ENCODE measurements around the gene ALMS1. TPM values are rescaled to one million over a fixed set of nuclear protein-coding genes. Genes with fewer than 3 reads are reported as not detected.
"Not testable (repeated sequence)": the region's sequence is repeated elsewhere in the genome, so short reads cannot be mapped to it uniquely, and the experiment has no call there.

The ALMS1 gene
- total RNA-seq, 1 donor from 2014 or later = 28.2 TPM

GRCh38 chr2:73647690-73648089 is 262.1 kb downstream of the ALMS1 start:
- DNase-seq (ENCODE audit: low spot score); ATAC-seq; intact Hi-C loops (cut with DNase I): not testable (repeated sequence)

DNA sequence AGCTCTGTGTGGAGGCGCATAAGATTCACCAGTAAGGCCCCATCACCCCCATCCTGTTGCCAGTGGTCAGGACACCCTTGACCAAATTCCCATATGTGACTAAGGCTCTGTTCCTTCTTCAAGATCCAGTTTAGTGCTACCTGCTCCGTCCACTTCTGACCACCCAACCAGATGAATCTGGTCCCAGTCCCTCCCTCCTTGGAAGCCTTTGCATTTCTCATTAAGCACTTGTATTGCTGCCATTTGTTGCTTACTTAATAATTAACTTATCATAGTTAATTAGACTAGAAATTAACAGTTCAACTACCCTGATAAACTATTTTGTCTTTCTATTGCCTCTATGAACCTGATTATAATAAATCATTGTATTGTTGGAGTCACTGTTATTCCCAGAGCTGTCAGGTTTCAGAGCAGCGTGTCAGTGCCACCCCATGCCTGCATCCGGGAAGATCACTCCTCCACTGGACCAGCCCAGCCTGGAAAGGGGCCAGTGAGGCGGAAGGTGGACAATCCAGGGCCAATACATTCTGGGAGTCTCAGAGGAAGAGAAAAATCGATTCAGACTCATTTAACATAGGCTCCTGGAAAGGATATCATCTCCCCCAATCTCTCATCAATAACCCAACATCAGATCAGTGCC is 266.1 kb downstream of the ALMS1 start:
- DNase-seq (ENCODE audit: low spot score) (no peak), ATAC-seq (no peak)
- intact Hi-C loops (cut with DNase I) = no loop called here

DNA sequence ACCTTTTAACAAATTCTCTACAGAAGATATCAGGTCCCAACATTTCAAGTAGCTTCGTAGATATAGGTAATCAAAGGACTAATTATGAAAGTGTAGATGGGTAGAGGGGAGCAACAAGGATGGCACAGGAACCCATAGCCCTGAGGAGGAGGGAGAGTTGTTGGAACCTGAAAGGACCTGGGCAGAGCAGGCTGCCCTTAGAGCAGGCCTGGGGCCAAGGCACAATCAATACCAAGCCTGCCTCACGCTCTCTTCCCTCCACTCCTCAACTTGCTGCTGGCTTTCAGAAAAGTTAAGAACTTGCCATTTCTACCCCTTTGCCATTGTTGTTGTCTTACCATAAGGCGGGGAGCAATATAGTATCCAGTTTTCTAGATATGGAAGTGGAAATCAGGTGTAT is 266.7 kb downstream of the ALMS1 start:
- intact Hi-C loops (cut with DNase I) = no loop called here
- DNase-seq (ENCODE audit: low spot score) (no peak), ATAC-seq (no peak)

- DNase-seq (ENCODE audit: low spot score) = no peak
- no peak for ATAC-seq
- intact Hi-C loops (cut with DNase I) = no loop called here
These were observed 268.5 kb downstream of the ALMS1 start for GRCh38 chr2:73654175-73654574.

Other genes starting within 250 kb of the ALMS1 start
- gene NOTO, start 183.3 kb upstream of the ALMS1 start, total RNA-seq = not detected
- gene SMYD5, start 171.6 kb upstream of the ALMS1 start, total RNA-seq = 22.7 TPM
- 15.2 TPM for gene PRADC1, start 152.6 kb upstream of the ALMS1 start, total RNA-seq
- gene CCT7, start 151.5 kb upstream of the ALMS1 start, total RNA-seq = 194 TPM
- gene FBXO41, start 101.4 kb upstream of the ALMS1 start, total RNA-seq = 2.1 TPM
- not detected for gene EGR4, start 92.3 kb upstream of the ALMS1 start, total RNA-seq